ENCODE results near the gene RNASE12.

DNA sequence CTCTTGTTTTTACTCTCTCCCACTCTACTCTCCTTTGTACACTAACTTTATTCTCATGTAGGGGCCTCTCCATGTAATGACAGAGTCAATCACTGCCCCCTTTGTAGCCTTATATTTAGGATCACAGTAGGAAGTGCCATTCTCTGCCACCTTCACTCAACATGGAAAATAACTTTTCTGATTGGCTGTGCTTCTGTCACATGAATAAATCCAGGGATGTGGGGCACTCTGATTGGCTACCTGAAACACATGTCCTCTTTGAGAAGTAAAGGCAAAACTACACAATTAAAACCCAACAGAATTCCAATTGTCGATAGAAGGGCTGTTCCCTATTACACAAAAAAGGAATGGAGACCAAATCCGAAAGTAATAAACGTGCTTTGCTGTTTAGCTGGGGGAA lies 30.2 kb downstream of the RNASE12 start, which contains the start of gene RNASE9:
- TF ChIP-seq CTCF (conservative IDR thresholded peaks at IDR 0.05; ENCODE audit: low read depth, low read length), result no peak
- TF ChIP-seq EZH2 (IDR thresholded peaks at IDR 0.05; ENCODE audit: borderline replicate concordance, low read depth, low read length, poor library complexity, severe bottlenecking), result no peak
